GM12875 (cell line): Measurements from ENCODE around the gene ANKLE2.

ENCODE experiments used
- H3K4me3 ChIP-seq: one replicate; pipeline ENCODE4 v1.5.1; 2011; ENCODE audit warnings: low read depth, low read length, control low read depth
- TF ChIP-seq, protein P1 (sequence below): IDR thresholded peaks from 2 replicates; pipeline ENCODE4 v1.5.1; 2011; ENCODE audit warnings: low read depth, mild to moderate bottlenecking, control low read depth, inconsistent platforms, low read length, moderate library complexity, borderline replicate concordance; ENCODE audit not compliant: insufficient read depth

Gene ANKLE2

DNA sequence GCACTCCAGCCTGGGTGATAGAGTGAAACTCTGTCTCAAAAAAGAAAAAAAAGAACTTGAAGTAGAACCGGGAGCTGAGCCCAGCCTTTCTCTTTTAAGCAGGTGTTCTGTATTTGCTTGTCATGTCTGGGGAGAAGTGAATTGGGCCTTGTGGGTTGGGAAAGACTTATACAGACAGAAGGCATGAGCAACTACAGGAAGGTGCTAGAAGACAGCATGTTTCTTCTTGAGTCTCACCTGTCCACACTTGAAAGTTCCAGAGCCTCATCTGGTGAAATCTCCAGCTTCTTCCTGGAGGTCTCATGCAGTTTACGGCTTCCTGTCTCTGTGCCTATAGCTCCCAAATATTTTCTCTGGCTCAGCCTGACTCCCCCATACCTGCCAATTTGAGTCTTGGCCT, 48.5 kb downstream of the ANKLE2 start:
- no peak overlapping the region for H3K4me3 ChIP-seq
- TF ChIP-seq, protein P1, sequence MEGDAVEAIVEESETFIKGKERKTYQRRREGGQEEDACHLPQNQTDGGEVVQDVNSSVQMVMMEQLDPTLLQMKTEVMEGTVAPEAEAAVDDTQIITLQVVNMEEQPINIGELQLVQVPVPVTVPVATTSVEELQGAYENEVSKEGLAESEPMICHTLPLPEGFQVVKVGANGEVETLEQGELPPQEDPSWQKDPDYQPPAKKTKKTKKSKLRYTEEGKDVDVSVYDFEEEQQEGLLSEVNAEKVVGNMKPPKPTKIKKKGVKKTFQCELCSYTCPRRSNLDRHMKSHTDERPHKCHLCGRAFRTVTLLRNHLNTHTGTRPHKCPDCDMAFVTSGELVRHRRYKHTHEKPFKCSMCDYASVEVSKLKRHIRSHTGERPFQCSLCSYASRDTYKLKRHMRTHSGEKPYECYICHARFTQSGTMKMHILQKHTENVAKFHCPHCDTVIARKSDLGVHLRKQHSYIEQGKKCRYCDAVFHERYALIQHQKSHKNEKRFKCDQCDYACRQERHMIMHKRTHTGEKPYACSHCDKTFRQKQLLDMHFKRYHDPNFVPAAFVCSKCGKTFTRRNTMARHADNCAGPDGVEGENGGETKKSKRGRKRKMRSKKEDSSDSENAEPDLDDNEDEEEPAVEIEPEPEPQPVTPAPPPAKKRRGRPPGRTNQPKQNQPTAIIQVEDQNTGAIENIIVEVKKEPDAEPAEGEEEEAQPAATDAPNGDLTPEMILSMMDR = no peak

DNA sequence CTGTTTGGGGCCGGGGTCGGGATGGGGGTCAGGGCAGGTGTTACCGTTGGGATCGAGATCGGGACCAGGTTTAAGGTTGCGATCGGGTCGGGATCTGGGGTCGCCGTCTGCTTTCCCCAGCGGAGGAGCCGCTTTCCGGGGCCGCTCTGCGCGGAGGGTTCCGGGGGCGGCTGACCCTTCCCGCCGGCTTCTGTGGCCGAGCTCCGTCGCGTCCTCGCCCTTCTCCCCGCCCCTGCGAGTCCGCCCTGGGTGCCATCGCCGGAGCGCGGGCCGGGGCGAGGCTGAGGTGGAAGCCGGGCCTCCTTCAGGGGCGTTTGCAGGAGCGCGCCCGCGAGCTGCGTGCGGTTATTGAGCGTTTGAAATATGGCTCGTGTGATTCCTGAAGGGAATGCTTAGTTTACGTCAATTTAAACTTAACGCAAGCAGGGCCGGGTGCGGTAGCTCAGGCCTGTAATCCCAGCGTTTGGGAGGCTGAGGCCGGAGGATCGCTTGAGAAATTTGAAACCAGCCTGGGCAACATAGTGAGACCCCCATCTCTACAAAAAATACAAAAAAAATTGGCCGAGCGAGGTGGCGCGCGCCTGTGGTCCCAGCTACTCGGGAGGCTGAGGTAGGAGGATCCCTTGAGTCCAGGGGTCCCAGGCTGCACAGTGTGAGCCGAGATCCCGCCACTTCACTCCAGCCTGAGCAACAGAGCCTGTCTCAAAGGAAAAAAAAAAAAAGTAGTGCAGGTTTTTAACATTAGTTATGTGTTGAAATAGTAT, 50.4 kb downstream of the ANKLE2 start:
- TF ChIP-seq, protein P1 = no peak
- peak overlapping the region; percentile 96 for H3K4me3 ChIP-seq

DNA sequence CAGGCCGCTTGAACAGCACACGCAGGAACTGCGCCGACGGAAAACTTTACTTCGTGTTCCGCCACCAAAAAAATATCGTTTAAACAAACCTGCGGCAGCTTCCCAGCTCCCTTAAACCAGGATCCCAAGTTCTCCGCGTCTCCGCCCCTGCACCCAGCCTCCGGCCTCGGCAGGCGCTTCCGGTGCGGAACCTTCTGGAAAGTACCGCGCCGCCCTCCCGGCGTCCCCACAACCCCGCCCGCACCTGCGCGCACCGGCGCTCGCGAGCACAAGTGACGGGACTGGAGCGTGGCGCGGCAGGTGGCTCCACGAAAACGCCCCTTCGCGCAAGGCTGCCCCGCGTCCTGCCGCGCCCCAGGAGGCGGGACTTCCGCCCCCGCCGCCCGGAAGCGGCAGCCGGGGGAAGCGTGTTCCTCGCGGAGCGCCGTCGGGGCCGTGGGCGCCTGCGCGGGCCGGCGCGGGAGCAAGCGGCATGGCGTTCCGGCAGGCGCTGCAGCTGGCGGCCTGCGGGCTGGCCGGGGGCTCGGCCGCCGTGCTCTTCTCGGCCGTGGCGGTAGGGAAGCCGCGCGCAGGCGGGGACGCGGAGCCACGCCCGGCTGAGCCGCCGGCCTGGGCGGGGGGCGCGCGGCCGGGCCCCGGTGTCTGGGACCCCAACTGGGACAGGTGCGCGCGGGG, 51.1 kb downstream of the ANKLE2 start, which contains the start of gene PGAM5:
PGAM5 (plus strand) TSS at position 438 of the 675 bp plus-strand sequence; CDS start at position 473, 35 bp downstream.
- TF ChIP-seq, protein P1 = no peak
- H3K4me3 ChIP-seq = peak within 1 kb of the TSS; percentile 96

DNA sequence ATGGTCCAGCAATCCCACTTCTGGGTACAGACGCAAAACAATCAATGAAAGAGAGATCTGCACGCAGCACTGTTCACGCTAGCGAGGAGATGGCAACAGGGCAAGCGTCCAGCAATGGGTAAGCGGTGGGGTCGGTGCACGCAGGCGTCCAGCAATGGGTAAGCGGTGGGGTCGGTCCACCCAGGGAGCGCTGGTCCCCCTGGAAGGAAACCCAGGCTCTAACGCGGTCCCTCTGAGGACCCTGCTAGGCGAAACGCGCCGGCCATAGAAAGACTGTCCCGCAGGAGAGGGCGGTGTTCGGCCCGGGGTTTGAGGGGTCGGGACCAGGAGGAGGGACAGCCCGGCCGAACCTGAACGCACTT, 51.6 kb downstream of the ANKLE2 start:
- peak overlapping the region; percentile 96 for H3K4me3 ChIP-seq
- TF ChIP-seq, protein P1 = no peak

DNA sequence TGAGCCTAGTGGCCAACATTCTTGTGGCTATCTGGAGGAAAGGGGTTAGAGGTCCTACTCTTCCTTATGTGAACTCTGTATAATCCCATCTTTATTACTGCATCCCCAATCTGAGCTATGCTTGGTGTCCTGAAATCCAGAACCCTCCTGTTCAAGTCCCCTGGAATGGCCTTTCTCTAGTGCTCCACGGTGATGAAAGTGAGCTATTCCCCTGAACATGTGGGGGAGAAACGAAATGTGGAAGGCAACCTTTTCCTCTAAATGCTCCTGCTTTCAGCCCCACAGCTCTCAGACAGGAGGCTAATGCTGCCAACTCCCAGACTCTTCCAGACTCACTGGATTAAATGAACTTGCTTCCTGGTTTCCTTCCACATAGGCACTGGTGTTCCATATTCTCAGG, 53.5 kb downstream of the ANKLE2 start:
- H3K4me3 ChIP-seq = no peak overlapping the region
- TF ChIP-seq, protein P1 = no peak

DNA sequence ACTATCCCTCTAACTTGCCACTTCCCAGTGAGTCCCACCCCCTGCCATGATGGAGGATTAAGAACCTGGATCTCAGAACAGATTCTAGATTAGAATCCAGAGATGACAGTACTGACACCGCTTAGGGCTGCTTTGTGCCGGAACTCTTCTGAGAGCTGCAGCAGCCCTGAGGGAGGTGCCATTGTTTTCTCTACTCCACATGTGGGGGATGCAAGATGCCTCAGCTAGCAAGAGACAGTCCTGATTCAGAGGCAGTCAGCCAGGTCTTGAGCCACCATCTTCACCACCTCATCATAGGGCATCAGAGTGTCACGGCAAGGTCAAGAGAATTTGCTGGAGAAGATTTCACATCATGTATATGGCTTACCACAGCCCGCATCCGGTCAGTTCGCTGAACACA, 54.4 kb downstream of the ANKLE2 start:
- no peak overlapping the region for H3K4me3 ChIP-seq
- TF ChIP-seq, protein P1 = no peak

DNA sequence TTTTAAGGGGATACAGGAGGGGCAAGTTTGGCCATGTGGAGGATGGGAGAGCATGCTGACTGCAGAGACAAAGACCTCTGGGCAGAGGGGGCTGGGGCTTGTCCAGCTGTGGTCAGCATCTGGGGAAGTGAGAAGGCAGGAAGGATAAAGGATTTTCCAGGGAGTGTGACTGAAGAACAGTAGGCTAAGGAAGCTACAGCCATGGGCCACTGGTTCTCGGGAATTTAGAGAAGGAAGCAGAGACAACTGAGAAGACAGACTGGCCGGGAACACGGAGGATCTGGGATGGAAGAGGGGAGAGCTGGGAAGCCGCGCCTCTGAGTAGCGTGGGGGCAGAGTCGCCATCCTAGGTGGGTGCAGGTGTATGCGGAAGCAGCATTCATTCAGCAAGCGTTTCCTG, 58.0 kb downstream of the ANKLE2 start:
- no peak overlapping the region for H3K4me3 ChIP-seq
- TF ChIP-seq, protein P1 = no peak
